HCT116 (cell line): ENCODE data around the gene SLC25A28. TPM values are rescaled to one million over a fixed set of nuclear protein-coding genes. Genes with fewer than 3 reads are reported as not detected.

Experiments
- ATAC-seq: fragments of 200-7000 bp; cut with Tn5 transposase; 2 replicates; pipeline ENCODE4 v1.9.1; 2020; ENCODE audit warnings: mild to moderate bottlenecking, moderate library complexity
- BruUV-seq: library from RNA; stranded (reverse); fragments of 400-500 nt; replicated peaks from 2 replicates; lab custom pipeline; 2021; lab: Mats Ljungman, UMichigan
- CTCF ChIA-PET: fragments of 300-600 bp; sonication (Branson Sonifier 250); formaldehyde crosslinking; loops from one replicate; lab custom pipeline; 2021; ENCODE audit warnings: antibody characterized with exemption; lab: Charles Lee
- POLR2A ChIA-PET: fragments of 300-600, 350-600 bp; sonication (Branson Sonifier 250); formaldehyde crosslinking; loops from one replicate; lab custom pipeline; 2021; ENCODE audit warnings: antibody characterized with exemption; lab: Charles Lee
- RAD21 ChIA-PET, 2 experiments: fragments of 300-600 bp; sonication (Branson Sonifier 250); formaldehyde crosslinking; loops; one replicate each; lab custom pipeline; 2023; ENCODE audit warnings: low total read pairs in 2 of 2; ENCODE audit not compliant: uncharacterized antibody in 2 of 2, unreplicated experiment in 2 of 2, low non-redundant PET in 1 of 2; lab: Charles Lee
- DNase-seq: peaks from one replicate; pipeline ENCODE4 v3.0.0-alpha.2; 2010; ENCODE audit warnings: low read depth, low spot score
- H2AFZ ChIP-seq: fragments of 200-600 bp; shearing (Covaris generic), sonication (generic); 2 replicates; pipeline ENCODE4 v1.6.1; 2017; ENCODE audit warnings: low read depth, mixed run types, mixed read lengths, antibody characterized with exemption, low read length; ENCODE audit not compliant: poor library complexity, severe bottlenecking
- H3K27ac ChIP-seq: 2 replicates; pipeline ENCODE4 v1.5.1; 2012; ENCODE audit warnings: low read depth, low read length
- H3K27me3 ChIP-seq: fragments of 200-600 bp; sonication (generic); 2 replicates; pipeline ENCODE4 v1.6.1; 2016; ENCODE audit warnings: mixed run types, low read length, mixed read lengths; ENCODE audit not compliant: insufficient read depth
- H3K36me3 ChIP-seq, 2 experiments: fragments of 200-500 bp in 1 of 2; fragments of 200-600 bp in 1 of 2; sonication (Bioruptor generic) in 1 of 2; sonication (generic) in 1 of 2; 2 replicates each; pipeline versions ENCODE4 v1.5.1 to v1.6.1; 2014 to 2016; ENCODE audit warnings: low read length in 2 of 2, inconsistent platforms in 1 of 2, mixed read lengths in 1 of 2, mixed run types in 1 of 2; ENCODE audit not compliant: insufficient read depth in 2 of 2, control insufficient read depth in 1 of 2
- H3K4me1 ChIP-seq, 2 experiments: fragments of 200-600 bp in 1 of 2; sonication (generic) in 1 of 2; 2 replicates each; pipeline versions ENCODE4 v1.5.1 to v1.6.1; 2012 to 2017; ENCODE audit warnings: low read length in 2 of 2, inconsistent platforms in 1 of 2, mild to moderate bottlenecking in 1 of 2, mixed read lengths in 1 of 2, mixed run types in 1 of 2, moderate library complexity in 1 of 2; ENCODE audit not compliant: insufficient read depth in 2 of 2, control insufficient read depth in 1 of 2
- H3K4me2 ChIP-seq: fragments of 200-600 bp; sonication (generic); 2 replicates; pipeline ENCODE4 v1.6.1; 2017; ENCODE audit warnings: mixed run types, low read length, mixed read lengths
- H3K4me3 ChIP-seq, 2 experiments: fragments of 200-600 bp in 1 of 2; sonication (generic) in 1 of 2; replicated peaks in 1 of 2; 2 replicates each; pipeline ENCODE4 v1.5.1; 2011 to 2016; ENCODE audit warnings: low read length in 2 of 2, control low read depth in 1 of 2, low read depth in 1 of 2, mild to moderate bottlenecking in 1 of 2, mixed read lengths in 1 of 2, mixed run types in 1 of 2
- H3K79me2 ChIP-seq: fragments of 200-600 bp; sonication (generic); 2 replicates; pipeline ENCODE4 v1.6.1; 2017; ENCODE audit warnings: mild to moderate bottlenecking, mixed run types, low read length, moderate library complexity, mixed read lengths; ENCODE audit not compliant: insufficient read depth
- H3K9ac ChIP-seq: fragments of 200-600 bp; sonication (generic); 2 replicates; pipeline ENCODE4 v1.6.1; 2016; ENCODE audit warnings: low read length, mixed read lengths
- H3K9me2 ChIP-seq: fragments of 200-600 bp; sonication (generic), shearing (Covaris generic); 2 replicates; pipeline ENCODE4 v1.6.1; 2017; ENCODE audit warnings: mixed run types, mild to moderate bottlenecking, moderate library complexity; ENCODE audit not compliant: insufficient read depth
- H3K9me3 ChIP-seq, 2 experiments: fragments of 200-500 bp in 1 of 2; fragments of 200-600 bp in 1 of 2; sonication (Bioruptor generic) in 1 of 2; sonication (generic) in 1 of 2; 2 replicates each; pipeline ENCODE4 v1.6.1; 2014 to 2017; ENCODE audit warnings: low read length in 2 of 2, mixed read lengths in 2 of 2, inconsistent platforms in 1 of 2, low read depth in 1 of 2, mild to moderate bottlenecking in 1 of 2, mixed run types in 1 of 2, moderate library complexity in 1 of 2; ENCODE audit not compliant: control insufficient read depth in 1 of 2, insufficient read depth in 1 of 2
- H4K20me1 ChIP-seq: fragments of 200-600 bp; sonication (generic), shearing (Covaris generic); 2 replicates; pipeline ENCODE4 v1.6.1; 2017; ENCODE audit warnings: mixed run types, mild to moderate bottlenecking, moderate library complexity; ENCODE audit not compliant: insufficient read depth
- EGR1 ChIP-seq: IDR thresholded peaks from 2 replicates; pipeline ENCODE4 v1.6.1; 2012; ENCODE audit warnings: low read depth
- JUND ChIP-seq: IDR thresholded peaks from 2 replicates; pipeline ENCODE4 v1.6.1; 2012
- POLR2A ChIP-seq: IDR thresholded peaks from 2 replicates; pipeline ENCODE4 v1.7.0; 2011; ENCODE audit warnings: borderline replicate concordance; ENCODE audit not compliant: insufficient read depth, insufficient read length; ENCODE audit errors: extremely low read depth
- REST ChIP-seq: IDR thresholded peaks from 2 replicates; pipeline ENCODE4 v1.6.1; 2012; ENCODE audit warnings: low read depth
- SP1 ChIP-seq: IDR thresholded peaks from 2 replicates; pipeline ENCODE4 v1.6.1; 2012; ENCODE audit warnings: low read depth
- TCF7L2 ChIP-seq: IDR thresholded peaks from 2 replicates; pipeline ENCODE4 v1.7.0; 2011; ENCODE audit warnings: borderline replicate concordance, inconsistent platforms; ENCODE audit not compliant: insufficient read depth, insufficient read length; ENCODE audit errors: extremely low read depth
- YY1 ChIP-seq: IDR thresholded peaks from 2 replicates; pipeline ENCODE4 v1.6.1; 2011; ENCODE audit warnings: low read length, low read depth, moderate library complexity, mild to moderate bottlenecking; ENCODE audit not compliant: insufficient replicate concordance; ENCODE audit errors: extremely low read depth
- ZFX ChIP-seq: fragments of 450-650 bp; IDR thresholded peaks from 2 replicates; pipeline ENCODE4 v1.6.1; 2017
- intact Hi-C: fragments of 100-400 bp; cut with micrococcal nuclease; formaldehyde crosslinking; loops from 2 replicates; pipeline ENCODE4 v1.10.0; 2022
- total RNA-seq: library from RNA; stranded (reverse); gene quantifications from one replicate; pipeline ENCODE4 v1.2.1, GENCODE V29; 2021; ENCODE audit not compliant: unreplicated experiment

The SLC25A28 gene
- total RNA-seq, 1 experiment from 2014 or later: 59.5 TPM

GRCh38 chr10:99656199-99657064, 36.2 kb upstream of the SLC25A28 start:
- Histone ChIP-seq H2AFZ (no peak overlapping the region), H3K4me3 (no peak overlapping the region), H3K27me3 (no peaks in the 10 kb centered on the region), H3K79me2 (peaks cover 10% of the 10 kb centered on the region), H3K4me1 (peaks cover 6 to 27% of the 10 kb centered on the region in 2 experiments; a peak in 3 of 4 replicates), H4K20me1 (no peaks in the 10 kb centered on the region), H3K9me2 (no peaks in the 10 kb centered on the region), H3K4me2 (no peak overlapping the region), H3K9me3 (no peaks in the 10 kb centered on the region), H3K27ac (no peak overlapping the region), H3K36me3 (no peaks in the 10 kb centered on the region; a peak in 1 of 4 replicates), H3K9ac (no peak overlapping the region)
- ChIA-PET POLR2A (no interaction called here), CTCF (no interaction called here), RAD21 (no interaction called here)
- intact Hi-C loops: no loop called here
- ATAC-seq: no peak
- no peak for DNase-seq
- no TSS peak for BruUV-seq
- TF ChIP-seq EGR1 (no peak), POLR2A (no peak), TCF7L2 (no peak), SP1 (no peak), ZFX (no peak)

GRCh38 chr10:99654390-99655175, 34.3 kb upstream of the SLC25A28 start:
- Histone ChIP-seq H3K4me2 (no peak overlapping the region), H3K9me3 (no peaks in the 10 kb centered on the region)
- TF ChIP-seq REST: no peak
- no peak for TF ChIP-seq JUND
- TF ChIP-seq YY1: no peak
- TF ChIP-seq, all 23 proteins: peak for 0
- no peak for DNase-seq
- no peak for ATAC-seq
- ChIA-PET POLR2A (no interaction called here), CTCF (no interaction called here), RAD21 (no interaction called here)
- BruUV-seq: no TSS peak
- Histone ChIP-seq H3K79me2 (peaks cover 1% of the 10 kb centered on the region; the same call in 1 of the 2 replicates), H3K9me2 (no peaks in the 10 kb centered on the region), H4K20me1 (no peaks in the 10 kb centered on the region), H2AFZ (no peak overlapping the region), H3K4me3 (no peak overlapping the region), H3K4me1 (peaks cover 3 to 10% of the 10 kb centered on the region in 2 experiments; a peak in 3 of 4 replicates), H3K9ac (no peak overlapping the region), H3K36me3 (no peaks in the 10 kb centered on the region), H3K27ac (no peak overlapping the region), H3K27me3 (no peaks in the 10 kb centered on the region)
- intact Hi-C loops: no loop called here
